Endodermal cell (in vitro differentiated cells): ENCODE measurements around the gene CBX7. TPM values are rescaled to one million over a fixed set of nuclear protein-coding genes. Genes with fewer than 3 reads are reported as not detected.
A peak's percentile ranks its signal among the peaks of the same experiment; 100 is the strongest.

Experiments
- DNase-seq: peaks from one replicate; pipeline ENCODE4 v3.0.0-alpha.2; 2017
- H3K27ac ChIP-seq: 2 replicates; pipeline ENCODE4 v1.5.1; 2013; ENCODE audit warnings: mild to moderate bottlenecking, low read depth, low read length, moderate library complexity
- H3K27me3 ChIP-seq: 2 replicates; pipeline ENCODE4 v1.6.1; 2013; ENCODE audit warnings: mild to moderate bottlenecking, low read length, moderate library complexity; ENCODE audit not compliant: insufficient read depth, control insufficient read depth, poor library complexity, severe bottlenecking
- H3K36me3 ChIP-seq: 2 replicates; pipeline ENCODE4 v1.7.0; 2013; ENCODE audit warnings: mild to moderate bottlenecking, low read length, moderate library complexity; ENCODE audit not compliant: control insufficient read depth, insufficient read depth
- H3K4me1 ChIP-seq: one replicate; pipeline ENCODE4 v1.7.0; 2013; ENCODE audit warnings: low read length; ENCODE audit not compliant: control insufficient read depth, insufficient read depth
- H3K4me3 ChIP-seq: 2 replicates; pipeline ENCODE4 v1.5.1; 2013; ENCODE audit warnings: mild to moderate bottlenecking, low read length, moderate library complexity
- H3K9ac ChIP-seq: 2 replicates; pipeline ENCODE4 v1.6.1; 2013; ENCODE audit warnings: mild to moderate bottlenecking, low read length, moderate library complexity; ENCODE audit not compliant: poor library complexity, severe bottlenecking; ENCODE audit errors: extremely low read depth
- H3K9me3 ChIP-seq: 2 replicates; pipeline ENCODE4 v1.6.1; 2013; ENCODE audit warnings: mild to moderate bottlenecking, low read length, moderate library complexity; ENCODE audit not compliant: control insufficient read depth
- H3K27ac Mint-ChIP-seq: 2 replicates; pipeline ENCODE4 v1.8.0; 2020; ENCODE audit warnings: mixed read lengths
- H3K27me3 Mint-ChIP-seq: 2 replicates; pipeline ENCODE4 v1.8.0; 2021; ENCODE audit warnings: mild to moderate bottlenecking, mixed read lengths; ENCODE audit not compliant: insufficient read depth
- H3K36me3 Mint-ChIP-seq: 2 replicates; pipeline ENCODE4 v1.8.0; 2020; ENCODE audit warnings: low read depth, mixed read lengths
- H3K4me1 Mint-ChIP-seq: 2 replicates; pipeline ENCODE4 v1.8.0; 2020; ENCODE audit warnings: mixed read lengths
- H3K4me3 Mint-ChIP-seq: 2 replicates; pipeline ENCODE4 v1.8.0; 2020; ENCODE audit warnings: mild to moderate bottlenecking, moderate library complexity, mixed read lengths
- H3K9me3 Mint-ChIP-seq: 2 replicates; pipeline ENCODE4 v1.8.0; 2020; ENCODE audit warnings: mild to moderate bottlenecking, mixed read lengths
- WGBS, 2 experiments: methylation state at CpG; one replicate each; pipeline versions ENCODE4 v1.1.5 to v1.1.7; 2013; ENCODE audit warnings: missing lambda C conversion rate in 2 of 2, mixed read lengths in 1 of 2; ENCODE audit not compliant: insufficient coverage in 1 of 2, insufficient read length in 1 of 2; 5-methylcytosine and 5-hydroxymethylcytosine counted together
- total RNA-seq, 2 donors: library from RNA; stranded (reverse); fragmentation: NEBNext Ultra II Directional in 1 of 2; extraction: Animal tissue kit (Norgen Biotek cat#: 25700) in 1 of 2; gene quantifications; 2 replicates in 1 of 2; 3 replicates in 1 of 2; pipeline ENCODE4 v1.2.1, GENCODE V29; 2021
- TF ChIP-seq, protein P1 (sequence below): fragments of 200-600 bp; sonication (generic); conservative IDR thresholded peaks from 2 replicates; pipeline ENCODE4 v1.5.0; 2021; ENCODE audit warnings: antibody characterized with exemption, mild to moderate bottlenecking

Gene CBX7
- total RNA-seq, 2 donors from 2014 or later: 14.2 to 22.0 TPM

DNA sequence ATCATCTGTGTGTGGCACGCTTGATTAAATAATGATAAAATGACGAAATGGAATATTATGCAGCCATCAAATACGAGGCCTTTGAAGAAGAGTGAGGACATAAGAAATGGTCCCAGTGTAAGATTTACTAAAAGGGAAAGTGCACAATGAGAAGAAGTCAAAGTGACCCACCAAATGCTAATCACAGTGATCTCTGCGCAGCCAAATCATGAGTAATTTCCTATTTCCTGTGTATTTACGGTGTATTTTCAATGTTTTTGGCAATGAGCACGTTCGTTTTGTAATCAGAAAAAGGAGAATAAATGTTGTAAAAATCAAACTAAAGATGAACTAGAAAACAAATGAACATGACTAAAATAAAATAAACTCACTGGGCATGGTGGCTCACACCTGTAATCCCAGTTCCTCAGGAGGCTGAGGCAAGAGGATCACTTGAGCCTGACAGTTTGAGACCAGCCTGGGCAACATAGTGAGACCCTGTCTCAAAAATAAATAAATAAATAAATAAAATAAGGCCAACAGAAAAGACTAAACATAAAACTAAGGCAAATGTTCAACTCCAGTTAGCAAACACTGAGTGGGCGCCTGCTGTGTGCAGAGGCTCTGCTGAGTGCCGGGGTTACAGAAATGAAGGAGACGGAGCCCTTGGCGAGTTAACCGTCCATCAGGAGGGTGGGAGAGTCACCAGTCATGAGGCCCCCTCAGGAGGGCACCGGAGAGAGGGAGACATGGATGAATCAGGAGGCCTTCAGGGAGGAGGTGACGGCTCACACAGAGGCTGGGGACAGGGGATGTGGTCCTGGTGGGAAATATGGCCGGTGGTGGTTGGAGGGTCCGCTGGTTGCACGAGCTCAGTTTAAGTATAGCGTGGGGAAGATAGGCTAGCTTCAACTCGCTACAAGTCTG lies 26.0 kb upstream of the CBX7 start:
- H3K27ac ChIP-seq: no peak overlapping the region
- H3K36me3 ChIP-seq: no peaks in the 10 kb centered on the region
- 95% methylated on average over 15 to 19 of the region's 19 CpGs for WGBS, 2 experiments
- DNase-seq: no peak
- H3K9ac ChIP-seq: no peak overlapping the region
- Mint-ChIP-seq H3K9me3 (peaks cover 4% of the 10 kb centered on the region), H3K36me3 (no peaks in the 10 kb centered on the region), H3K27ac (peak overlapping the region; percentile 91), H3K4me3 (no peak overlapping the region), H3K27me3 (no peaks in the 10 kb centered on the region), H3K4me1 (peaks cover 54% of the 10 kb centered on the region)
- peaks cover 26% of the 10 kb centered on the region for H3K4me1 ChIP-seq
- TF ChIP-seq, protein P1, sequence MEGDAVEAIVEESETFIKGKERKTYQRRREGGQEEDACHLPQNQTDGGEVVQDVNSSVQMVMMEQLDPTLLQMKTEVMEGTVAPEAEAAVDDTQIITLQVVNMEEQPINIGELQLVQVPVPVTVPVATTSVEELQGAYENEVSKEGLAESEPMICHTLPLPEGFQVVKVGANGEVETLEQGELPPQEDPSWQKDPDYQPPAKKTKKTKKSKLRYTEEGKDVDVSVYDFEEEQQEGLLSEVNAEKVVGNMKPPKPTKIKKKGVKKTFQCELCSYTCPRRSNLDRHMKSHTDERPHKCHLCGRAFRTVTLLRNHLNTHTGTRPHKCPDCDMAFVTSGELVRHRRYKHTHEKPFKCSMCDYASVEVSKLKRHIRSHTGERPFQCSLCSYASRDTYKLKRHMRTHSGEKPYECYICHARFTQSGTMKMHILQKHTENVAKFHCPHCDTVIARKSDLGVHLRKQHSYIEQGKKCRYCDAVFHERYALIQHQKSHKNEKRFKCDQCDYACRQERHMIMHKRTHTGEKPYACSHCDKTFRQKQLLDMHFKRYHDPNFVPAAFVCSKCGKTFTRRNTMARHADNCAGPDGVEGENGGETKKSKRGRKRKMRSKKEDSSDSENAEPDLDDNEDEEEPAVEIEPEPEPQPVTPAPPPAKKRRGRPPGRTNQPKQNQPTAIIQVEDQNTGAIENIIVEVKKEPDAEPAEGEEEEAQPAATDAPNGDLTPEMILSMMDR: no peak
- no peaks in the 10 kb centered on the region for H3K27me3 ChIP-seq
- no peaks in the 10 kb centered on the region for H3K9me3 ChIP-seq
- no peak overlapping the region for H3K4me3 ChIP-seq

DNA sequence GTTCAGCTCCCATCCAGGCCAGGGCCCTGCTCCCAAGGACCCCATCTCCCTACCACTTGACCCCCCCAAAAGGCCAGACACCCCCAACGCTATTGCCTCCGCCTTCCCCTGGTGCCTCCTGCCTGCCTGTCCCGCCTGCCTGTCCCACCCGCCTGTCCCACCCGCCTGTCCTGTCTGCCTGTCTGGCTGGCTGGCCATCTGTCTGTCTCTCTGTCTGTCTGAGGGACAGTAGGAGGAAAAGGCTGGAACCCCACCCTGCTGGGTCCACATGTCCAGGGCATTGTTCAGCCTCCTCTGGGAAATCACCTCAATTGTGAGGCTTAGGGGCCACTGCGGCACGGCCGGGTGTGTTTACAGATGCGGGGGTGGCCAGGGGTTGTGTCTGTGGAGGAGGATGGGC lies 25.3 kb upstream of the CBX7 start:
- Mint-ChIP-seq H3K36me3 (no peaks in the 10 kb centered on the region), H3K9me3 (peaks cover 4% of the 10 kb centered on the region), H3K27me3 (no peaks in the 10 kb centered on the region), H3K4me3 (no peak overlapping the region), H3K4me1 (peaks cover 60% of the 10 kb centered on the region), H3K27ac (peak overlapping the region; percentile 78)
- Histone ChIP-seq H3K27me3 (no peaks in the 10 kb centered on the region), H3K4me3 (no peak overlapping the region), H3K36me3 (no peaks in the 10 kb centered on the region), H3K9me3 (no peaks in the 10 kb centered on the region), H3K9ac (no peak overlapping the region), H3K4me1 (peaks cover 26% of the 10 kb centered on the region), H3K27ac (no peak overlapping the region)
- DNase-seq: peak; percentile 55
- 88 to 89% methylated on average over 4 to 9 of the region's 9 CpGs for WGBS, 2 experiments
- TF ChIP-seq, protein P1: no peak

DNA sequence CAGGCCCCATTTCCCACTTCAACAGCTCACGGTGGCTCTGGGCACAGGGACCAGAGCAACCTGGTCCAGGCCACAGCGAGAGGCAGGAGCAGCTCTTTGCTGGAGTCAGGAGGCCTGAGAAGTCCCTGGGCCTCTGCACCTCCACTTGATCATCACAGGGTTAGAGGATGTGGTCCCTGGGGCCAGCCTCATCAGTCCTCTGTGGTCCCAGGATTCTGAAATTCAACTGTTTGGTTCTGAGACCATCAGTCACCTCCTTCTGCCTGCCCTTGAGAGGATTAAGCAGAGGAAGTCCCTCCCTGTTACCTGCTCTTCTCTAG lies 24.9 kb upstream of the CBX7 start:
- Histone ChIP-seq H3K27me3 (no peaks in the 10 kb centered on the region), H3K4me1 (peaks cover 26% of the 10 kb centered on the region), H3K9me3 (no peaks in the 10 kb centered on the region), H3K36me3 (no peaks in the 10 kb centered on the region), H3K4me3 (no peak overlapping the region), H3K27ac (no peak overlapping the region), H3K9ac (no peak overlapping the region)
- Mint-ChIP-seq H3K36me3 (no peaks in the 10 kb centered on the region), H3K27ac (peak overlapping the region; percentile 78), H3K27me3 (no peaks in the 10 kb centered on the region), H3K4me3 (no peak overlapping the region), H3K4me1 (peaks cover 61% of the 10 kb centered on the region), H3K9me3 (peaks cover 2% of the 10 kb centered on the region)
- 92 to 100% methylated on average over 1 to 2 of the region's 2 CpGs for WGBS, 2 experiments
- TF ChIP-seq, protein P1: no peak
- DNase-seq: peak; percentile 72
